Skeletal muscle cell (primary cell): ENCODE results near the gene DLEC1.
A peak's percentile ranks its signal among the peaks of the same experiment; 100 is the strongest.
"Not testable (repeated sequence)": the region's sequence is repeated elsewhere in the genome, so short reads cannot be mapped to it uniquely, and the experiment has no call there.

ENCODE experiments used
- DNase-seq: peaks from one replicate; pipeline ENCODE4 v3.0.0-alpha.2; 2010; ENCODE audit warnings: low read depth
- H3K4me3 ChIP-seq: 2 replicates; pipeline ENCODE4 v1.5.1; 2011; ENCODE audit warnings: low read depth, mild to moderate bottlenecking, control low read depth, low read length, moderate library complexity

DLEC1 gene

DNA sequence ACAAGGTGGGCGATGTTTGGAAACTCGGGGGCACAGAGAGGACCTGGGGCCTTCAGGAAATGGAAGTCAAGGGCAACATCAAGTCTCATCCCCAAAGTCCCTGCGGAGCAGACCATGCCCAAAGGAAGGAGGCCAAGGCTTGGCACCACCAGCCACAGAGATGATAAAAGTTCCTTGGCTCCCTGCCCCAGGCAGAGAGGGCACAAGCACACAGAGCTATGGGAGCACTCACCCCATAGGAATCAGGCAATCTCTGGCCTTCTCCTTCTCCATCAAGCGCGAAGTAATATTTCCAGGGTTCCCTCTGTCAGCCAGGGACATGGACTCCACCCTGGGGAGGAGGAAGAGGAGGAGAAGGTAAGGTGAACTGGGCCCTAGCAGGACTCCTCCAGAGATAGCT is 90.0 kb downstream of the DLEC1 start:
- H3K4me3 ChIP-seq = no peak overlapping the region
- DNase-seq = no peak

DNA sequence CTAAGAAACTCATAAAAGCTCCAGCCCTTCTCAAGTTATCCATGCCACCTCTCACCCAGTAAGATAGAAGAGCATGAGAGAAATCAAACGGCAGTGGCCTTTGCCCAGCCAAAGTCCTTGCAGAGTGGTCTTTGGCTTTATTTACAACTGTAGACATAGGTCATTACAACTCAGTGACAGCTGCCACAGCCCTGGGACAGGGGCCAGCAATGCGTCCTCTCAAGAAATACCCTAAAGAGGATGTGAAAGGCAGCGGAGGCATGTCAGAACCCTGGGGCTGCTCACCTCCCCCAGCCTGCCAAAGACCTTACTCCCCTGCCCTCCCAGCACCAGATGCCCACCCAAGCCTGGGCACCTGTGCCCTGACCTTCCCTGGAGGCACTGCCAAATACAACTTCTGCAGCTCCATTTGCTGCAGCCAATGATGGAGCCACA is 91.6 kb downstream of the DLEC1 start:
- DNase-seq = no peak
- no peak overlapping the region for H3K4me3 ChIP-seq

DNA sequence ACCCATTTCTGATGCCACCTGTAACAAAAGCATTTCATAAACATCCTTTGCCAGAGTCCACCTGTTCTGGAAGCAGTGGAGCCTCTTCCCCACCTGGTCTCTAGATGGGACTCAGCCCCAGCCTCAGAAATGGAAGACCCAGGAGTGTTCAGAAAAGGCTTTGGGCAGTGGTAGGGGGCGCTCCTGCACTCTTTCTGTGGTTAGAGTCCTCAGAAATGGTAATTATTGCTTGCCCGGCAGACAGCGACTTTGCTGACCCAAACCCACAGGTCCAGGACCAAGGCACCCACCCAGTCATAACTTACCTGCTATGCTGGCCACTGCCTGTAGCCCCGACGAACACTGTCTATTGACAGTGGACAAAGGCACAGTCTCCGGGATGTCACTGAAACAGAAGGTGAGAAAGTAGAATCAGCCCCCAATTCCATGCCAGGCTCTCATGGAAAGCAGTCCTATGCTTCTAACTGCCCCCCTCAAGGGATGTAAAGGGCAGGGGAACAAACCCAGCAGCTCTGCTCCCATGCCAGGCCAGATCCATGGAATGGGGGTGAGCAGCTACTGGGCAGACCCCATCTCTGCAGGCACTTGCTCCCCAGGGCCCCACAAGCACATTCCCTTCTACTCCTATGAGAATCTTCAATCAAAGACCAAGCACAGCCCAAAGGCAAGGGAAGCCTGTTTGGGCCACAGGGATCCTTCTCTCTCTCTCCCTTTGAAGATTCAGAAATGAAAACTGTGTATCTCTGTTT is 92.8 kb downstream of the DLEC1 start:
- H3K4me3 ChIP-seq = no peak overlapping the region
- DNase-seq = no peak

DNA sequence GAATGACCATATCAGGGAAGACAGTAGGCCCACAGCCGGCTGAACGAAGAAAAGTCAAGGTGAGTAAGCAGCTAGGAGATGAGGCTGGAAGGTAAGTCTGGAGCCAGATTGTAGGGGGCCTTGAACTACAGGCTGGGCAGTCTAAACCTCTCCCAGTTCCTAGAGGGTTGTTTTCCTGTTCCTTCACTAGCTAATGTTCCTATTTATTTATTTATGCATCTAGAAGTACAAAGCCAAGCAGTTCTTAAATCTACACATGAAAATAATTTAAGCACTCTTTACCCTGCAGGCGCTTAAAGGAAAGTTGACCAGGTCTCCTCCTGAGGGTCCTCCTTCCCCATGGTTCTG is 94.2 kb downstream of the DLEC1 start:
- no peak overlapping the region for H3K4me3 ChIP-seq

DNA sequence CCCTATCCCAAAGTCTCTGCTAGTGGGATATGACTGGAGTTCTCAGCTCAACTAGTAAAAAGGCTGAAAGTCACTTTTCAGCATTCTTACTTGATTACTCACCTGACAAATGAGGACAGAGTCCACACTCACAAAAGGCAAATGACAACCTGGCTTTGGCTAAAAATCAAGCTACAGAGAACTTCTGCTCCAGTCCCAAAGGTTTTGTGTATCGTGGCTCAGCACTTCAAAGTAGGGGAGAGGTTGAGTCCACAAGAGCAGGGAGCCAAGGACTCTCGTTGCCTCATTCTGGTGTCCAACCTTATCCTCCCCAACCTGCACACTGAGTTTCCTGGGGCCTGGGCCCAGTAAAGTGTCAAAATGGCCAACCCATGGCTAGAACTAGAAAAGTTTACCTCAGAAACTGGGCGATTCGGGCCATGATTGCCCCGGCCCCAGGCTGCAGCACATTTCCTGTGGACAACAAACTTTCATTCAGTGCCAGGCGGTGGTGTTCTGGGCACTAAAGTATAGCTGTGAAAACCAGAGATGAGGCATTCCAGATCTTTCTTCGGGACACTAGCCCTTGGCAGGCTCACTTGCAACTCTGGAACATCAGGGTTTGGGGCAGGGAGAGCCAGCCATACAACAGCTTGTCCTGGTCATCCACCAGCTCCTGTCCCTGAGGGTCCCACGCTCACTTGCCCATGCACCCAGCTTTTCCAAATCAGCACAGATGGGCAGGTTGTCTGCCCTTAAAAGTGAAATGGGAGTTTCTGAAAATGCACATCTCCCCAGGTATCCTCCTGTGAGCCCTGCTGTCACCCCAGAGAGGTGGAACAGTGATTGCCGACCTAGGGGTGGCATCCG is 94.8 kb downstream of the DLEC1 start:
- no peak for DNase-seq
- no peak overlapping the region for H3K4me3 ChIP-seq

More for the DNA sequence above, 94.2 kb downstream of the DLEC1 start:
- DNase-seq = no peak

DNA sequence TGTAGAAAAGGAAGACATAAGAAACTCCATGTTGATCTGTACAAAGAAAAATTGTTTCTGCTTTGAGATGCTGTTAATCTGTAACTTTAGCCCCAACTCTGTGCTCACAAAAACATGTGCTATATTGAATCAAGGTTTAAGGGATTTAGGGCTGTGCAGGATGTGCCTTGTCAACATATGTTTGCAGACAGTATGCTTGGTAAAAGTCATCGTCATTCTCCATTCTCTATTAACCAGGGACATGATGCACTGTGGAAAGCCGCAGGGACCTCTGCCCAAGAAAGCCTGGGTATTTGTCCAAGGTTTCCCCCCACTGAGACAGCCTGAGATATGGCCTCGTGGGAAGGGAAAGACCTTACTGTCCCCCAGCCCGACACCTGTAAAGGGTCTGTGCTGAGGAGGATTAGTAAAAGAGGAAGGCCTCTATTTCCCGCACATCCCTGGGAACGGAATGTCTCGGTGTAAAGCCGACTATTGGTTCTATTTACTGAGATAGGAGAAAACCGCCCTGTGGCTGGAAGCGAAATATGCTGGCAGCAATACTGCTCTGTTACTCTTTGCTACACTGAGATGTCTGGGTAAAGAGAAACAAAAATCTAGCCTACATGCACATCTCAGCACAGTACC is 95.6 kb downstream of the DLEC1 start:
- H3K4me3 ChIP-seq, DNase-seq: not testable (repeated sequence)

DNA sequence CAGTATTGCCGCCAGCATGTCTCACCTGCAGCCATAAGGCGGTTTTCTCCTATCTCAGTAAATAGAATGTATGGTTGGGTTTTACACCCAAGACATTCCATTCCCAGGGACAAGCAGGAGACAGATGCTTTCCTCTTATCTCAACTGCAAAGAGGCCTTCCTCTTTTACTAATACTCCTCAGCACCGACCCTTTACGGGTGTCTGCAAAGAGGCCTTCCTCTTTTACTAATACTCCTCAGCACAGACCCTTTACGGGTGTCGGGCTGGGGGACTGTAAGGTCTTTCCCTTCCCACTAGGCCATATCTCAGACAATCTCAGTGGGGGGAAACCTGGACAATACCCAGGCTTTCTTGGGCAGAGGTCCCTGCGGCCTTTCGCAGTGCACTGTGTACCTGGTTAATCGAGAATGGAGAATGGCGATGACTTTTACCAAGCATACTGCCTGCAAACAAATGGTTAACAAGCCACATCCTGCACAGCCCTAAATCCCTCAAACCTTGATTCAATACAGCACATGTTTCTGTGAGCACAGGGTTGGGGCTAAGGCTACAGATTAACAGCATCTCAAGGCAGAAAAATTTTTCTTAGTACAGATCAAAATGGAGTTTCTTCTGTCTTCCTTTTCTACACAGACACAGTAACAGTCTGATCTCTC is 96.7 kb downstream of the DLEC1 start:
- H3K4me3 ChIP-seq = peak overlapping the region; percentile 61
- DNase-seq = not testable (repeated sequence)

DNA sequence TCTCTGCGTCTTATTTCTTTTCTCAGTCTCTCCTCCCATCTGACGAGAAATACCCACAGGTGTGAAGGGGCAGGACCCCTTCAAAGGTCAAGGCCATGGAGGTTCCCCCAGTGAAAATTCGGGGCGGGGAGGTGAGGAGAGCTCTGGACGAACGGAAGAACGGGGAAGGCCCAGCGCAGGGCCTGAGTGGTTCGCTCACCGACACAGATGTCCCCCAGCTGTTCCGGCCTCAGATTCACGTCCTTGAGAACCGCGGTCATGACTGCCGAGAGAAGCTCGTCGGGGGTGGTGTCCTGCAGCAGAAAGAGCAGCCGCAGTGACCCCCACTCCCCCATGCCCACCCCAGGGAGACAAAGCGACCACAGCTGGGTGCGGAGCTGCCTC is 97.4 kb downstream of the DLEC1 start:
- no peak for DNase-seq
- peak overlapping the region; percentile 61 for H3K4me3 ChIP-seq

DNA sequence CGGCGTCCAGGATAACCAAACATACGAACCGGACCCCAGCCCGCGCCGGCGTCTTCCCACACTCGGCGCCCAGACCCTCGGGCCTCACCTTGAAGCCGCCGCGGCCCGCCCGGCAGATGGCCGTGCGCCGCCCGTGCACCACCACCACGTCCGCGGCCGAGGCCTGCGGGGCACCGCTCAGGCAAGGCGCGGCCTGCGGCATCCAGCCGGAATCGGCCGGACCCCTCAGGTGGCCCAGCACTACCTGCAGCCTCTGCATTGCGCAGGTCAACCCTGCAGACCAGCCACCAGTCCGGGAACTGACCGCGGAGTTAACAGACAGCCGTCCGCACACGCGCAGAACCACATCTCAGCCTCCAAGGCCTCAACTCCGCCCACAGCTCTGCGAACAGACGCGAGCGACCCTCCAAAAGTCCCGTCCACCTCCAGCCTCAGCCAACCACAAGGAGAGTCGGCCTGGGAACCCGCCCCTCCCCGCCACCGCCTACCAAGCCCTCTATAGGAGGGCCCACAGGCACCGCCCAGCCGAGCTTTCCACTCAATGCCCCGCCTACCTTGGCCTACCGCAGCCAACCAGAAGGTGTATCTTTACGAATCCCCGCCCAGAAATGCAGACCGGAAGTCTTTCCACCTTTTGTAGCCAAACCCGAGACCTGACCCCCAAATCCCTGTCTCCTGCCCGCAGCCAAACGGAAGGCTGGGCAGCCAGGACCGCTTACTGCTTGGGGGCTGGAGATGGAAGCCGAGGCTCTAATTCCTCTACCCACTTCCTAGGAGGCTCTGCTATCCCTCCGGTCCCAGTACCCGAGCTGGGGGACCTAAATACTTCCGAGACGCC is 98.0 kb downstream of the DLEC1 start, which contains the start of gene ACAA1:
Gene ACAA1 (minus strand): TSS at position 351 of the 838 bp plus-strand sequence. CDS start 92 bp downstream, at position 259.
- peak; percentile 96 for DNase-seq
- H3K4me3 ChIP-seq = peak within 1 kb of the TSS; percentile 76

DNA sequence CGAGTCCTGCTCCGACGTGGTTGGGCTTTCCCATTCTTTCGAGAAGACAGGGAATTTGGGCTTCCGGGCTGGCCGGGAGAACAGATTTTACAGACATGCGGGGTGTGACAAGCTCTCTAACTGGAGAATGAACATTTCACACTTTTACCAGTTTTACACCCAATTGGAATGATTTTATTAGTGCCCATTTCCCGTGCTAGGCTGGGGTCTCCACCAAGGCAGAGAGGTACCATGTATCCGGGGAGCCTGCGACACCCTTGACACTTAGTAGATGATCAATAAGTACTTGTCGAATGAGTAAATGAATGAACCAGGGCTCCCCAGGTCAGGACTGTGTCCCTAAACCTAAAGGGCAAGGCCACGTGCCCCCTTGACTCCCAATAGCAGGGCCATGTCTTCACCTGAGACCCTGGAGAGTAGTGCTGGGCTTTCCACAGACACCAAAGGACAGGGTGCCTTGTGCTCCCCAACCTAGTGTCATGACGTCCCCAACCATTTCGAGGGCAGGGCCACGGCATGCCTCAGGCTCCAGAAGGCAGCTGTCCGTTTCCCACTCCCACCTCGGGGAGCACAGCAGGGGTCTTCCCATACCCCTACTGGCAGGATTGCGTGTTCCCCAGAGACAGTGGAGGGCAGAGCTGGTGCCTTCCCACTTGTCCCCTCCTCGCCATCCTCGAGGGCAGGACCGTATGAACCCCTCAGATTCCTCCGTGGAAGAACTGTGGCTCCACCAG is 98.8 kb downstream of the DLEC1 start:
- peak overlapping the region; percentile 76 for H3K4me3 ChIP-seq
- no peak for DNase-seq

DNA sequence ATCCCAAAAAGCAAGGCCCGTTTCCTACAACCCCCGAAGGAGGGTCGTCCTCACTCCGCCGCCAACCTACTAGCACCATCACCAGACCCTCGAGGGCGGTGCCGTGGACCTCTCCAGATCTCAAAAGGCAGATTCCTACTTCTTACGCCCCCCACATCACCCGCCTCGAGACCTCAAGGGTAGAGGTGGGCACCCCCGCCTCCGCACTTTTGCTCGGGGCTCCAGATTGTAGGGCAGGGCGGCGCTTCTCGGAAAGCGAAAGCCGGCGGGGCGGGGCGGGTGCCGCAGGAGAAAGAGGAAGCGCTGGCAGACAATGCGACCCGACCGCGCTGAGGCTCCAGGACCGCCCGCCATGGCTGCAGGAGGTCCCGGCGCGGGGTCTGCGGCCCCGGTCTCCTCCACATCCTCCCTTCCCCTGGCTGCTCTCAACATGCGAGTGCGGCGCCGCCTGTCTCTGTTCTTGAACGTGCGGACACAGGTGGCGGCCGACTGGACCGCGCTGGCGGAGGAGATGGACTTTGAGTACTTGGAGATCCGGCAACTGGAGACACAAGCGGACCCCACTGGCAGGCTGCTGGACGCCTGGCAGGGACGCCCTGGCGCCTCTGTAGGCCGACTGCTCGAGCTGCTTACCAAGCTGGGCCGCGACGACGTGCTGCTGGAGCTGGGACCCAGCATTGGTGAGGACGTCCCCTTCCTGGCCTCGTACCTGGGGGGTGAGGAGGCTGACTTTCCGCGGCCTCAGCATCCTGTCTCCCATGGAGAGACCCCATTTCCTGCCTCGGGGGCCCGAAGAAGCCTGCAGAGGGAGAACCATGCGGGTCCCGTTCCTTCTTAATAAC is 99.6 kb downstream of the DLEC1 start, which contains the start of gene MYD88:
Gene MYD88 (plus strand): TSS at position 313 of the 842 bp plus-strand sequence. CDS start 40 bp downstream, at position 353.
- no peak for DNase-seq
- H3K4me3 ChIP-seq = peak within 1 kb of the TSS; percentile 76

DNA sequence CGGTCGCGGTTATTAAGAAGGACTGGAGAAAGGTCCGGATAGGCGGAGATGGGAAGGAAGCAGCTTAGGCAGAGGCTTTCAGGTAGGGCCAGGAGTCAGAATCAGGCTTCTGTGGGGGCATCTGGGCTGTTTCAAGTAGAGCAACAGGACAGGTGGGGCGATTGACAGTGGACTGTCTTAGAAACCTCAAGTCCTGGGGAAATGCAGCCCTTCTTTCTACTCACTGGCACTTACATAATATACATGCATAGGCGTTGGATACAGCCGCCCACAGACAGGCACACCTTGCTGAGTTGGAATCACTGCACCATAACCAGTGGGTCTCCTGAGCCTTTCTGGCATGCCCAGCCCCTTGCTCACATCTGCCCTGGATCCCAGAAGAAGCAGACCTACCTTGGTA is 100.2 kb downstream of the DLEC1 start:
- DNase-seq = no peak
- H3K4me3 ChIP-seq = peak overlapping the region; percentile 76

DNA sequence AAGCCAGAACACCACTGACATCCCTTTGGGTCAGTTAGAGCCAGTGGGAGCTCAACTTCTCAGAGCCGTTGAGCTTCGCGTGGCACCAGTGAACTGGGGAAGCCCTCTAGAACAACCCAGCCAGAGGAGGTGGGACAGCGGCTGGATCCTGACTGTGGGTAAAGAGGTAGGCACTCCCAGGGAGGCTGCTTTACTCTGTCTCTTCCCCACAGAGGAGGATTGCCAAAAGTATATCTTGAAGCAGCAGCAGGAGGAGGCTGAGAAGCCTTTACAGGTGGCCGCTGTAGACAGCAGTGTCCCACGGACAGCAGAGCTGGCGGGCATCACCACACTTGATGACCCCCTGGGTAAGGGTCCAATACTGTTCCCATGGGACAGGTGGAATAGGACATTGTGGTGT is 100.6 kb downstream of the DLEC1 start:
- peak overlapping the region; percentile 76 for H3K4me3 ChIP-seq
- no peak for DNase-seq

DNA sequence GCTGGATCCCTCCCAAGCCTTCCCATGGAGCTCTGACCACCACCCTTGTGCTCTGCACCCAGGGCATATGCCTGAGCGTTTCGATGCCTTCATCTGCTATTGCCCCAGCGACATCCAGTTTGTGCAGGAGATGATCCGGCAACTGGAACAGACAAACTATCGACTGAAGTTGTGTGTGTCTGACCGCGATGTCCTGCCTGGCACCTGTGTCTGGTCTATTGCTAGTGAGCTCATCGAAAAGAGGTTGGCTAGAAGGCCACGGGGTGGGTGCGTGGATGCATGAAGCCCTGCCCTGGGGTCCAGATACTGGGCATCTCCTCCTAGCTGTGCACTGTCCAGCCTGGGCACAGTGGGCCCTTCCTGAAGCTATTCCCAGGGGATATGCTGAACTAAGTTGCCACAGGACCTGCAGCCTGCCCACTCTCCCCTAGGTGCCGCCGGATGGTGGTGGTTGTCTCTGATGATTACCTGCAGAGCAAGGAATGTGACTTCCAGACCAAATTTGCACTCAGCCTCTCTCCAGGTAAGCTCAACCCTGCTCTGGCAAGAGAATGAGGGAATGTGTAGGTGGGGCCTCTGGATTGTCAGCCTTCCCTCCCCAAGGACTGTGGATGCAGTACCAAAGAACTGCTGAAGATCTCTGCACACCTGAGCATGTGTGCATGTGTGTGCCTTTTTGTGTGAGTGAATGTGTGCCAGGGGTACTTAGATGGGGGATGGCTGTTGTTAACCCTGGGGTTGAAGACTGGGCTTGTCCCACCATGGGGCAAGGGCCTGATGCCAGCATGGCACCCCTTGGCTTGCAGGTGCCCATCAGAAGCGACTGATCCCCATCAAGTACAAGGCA is 101.5 kb downstream of the DLEC1 start:
- no peak for DNase-seq
- H3K4me3 ChIP-seq = no peak overlapping the region

DNA sequence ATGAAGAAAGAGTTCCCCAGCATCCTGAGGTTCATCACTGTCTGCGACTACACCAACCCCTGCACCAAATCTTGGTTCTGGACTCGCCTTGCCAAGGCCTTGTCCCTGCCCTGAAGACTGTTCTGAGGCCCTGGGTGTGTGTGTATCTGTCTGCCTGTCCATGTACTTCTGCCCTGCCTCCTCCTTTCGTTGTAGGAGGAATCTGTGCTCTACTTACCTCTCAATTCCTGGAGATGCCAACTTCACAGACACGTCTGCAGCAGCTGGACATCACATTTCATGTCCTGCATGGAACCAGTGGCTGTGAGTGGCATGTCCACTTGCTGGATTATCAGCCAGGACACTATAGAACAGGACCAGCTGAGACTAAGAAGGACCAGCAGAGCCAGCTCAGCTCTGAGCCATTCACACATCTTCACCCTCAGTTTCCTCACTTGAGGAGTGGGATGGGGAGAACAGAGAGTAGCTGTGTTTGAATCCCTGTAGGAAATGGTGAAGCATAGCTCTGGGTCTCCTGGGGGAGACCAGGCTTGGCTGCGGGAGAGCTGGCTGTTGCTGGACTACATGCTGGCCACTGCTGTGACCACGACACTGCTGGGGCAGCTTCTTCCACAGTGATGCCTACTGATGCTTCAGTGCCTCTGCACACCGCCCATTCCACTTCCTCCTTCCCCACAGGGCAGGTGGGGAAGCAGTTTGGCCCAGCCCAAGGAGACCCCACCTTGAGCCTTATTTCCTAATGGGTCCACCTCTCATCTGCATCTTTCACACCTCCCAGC is 102.4 kb downstream of the DLEC1 start:
- H3K4me3 ChIP-seq = no peak overlapping the region
- no peak for DNase-seq

DNA sequence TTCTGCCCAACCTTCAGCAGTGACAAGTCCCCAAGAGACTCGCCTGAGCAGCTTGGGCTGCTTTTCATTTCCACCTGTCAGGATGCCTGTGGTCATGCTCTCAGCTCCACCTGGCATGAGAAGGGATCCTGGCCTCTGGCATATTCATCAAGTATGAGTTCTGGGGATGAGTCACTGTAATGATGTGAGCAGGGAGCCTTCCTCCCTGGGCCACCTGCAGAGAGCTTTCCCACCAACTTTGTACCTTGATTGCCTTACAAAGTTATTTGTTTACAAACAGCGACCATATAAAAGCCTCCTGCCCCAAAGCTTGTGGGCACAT is 102.9 kb downstream of the DLEC1 start:
- no peak for DNase-seq
- no peak overlapping the region for H3K4me3 ChIP-seq
